Measurements from ENCODE around the gene MRPS23.

- TF ChIP-seq POLR2AphosphoS5 (IDR thresholded peaks at IDR 0.05; ENCODE audit: low read depth, low read length) (no peak), POLR2A (IDR thresholded peaks at IDR 0.05; ENCODE audit: low read depth, low read length) (no peak)
These were observed 18.4 kb upstream of the MRPS23 start for GRCh38 chr17:57868007-57868909.
